ENCODE results near the gene AKT2. TPM values are rescaled to one million over a fixed set of nuclear protein-coding genes. Genes with fewer than 3 reads are reported as not detected.
"Not testable (repeated sequence)": the region's sequence is repeated elsewhere in the genome, so short reads cannot be mapped to it uniquely, and the experiment has no call there.

AKT2 gene
- total and polyA plus RNA-seq, 9 donors: 78.4 to 160 (median 112) TPM

DNA sequence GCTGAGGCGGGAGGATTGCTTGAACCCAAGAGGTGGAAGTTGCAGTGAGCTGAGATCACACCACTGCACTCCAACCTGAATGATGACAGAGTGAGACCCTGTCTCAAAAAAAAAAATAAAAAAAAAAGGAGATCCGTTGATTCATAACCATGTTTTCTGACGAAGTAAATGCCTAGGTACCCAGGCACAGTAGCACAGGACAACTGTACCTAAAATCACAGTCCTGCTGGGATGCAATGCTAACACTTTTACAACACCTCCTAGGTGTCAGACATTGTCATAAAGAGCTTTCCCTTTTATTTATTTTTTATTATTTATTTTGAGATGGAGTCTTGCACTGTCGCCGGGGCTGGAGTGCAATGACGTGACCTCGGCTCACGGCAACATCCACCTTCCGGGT is 64.5 kb downstream of the AKT2 start:
- peaks cover 2% of the 10 kb centered on the region for H3K4me1 ChIP-seq (ENCODE audit: insufficient read depth)
- TF ChIP-seq, protein P1, sequence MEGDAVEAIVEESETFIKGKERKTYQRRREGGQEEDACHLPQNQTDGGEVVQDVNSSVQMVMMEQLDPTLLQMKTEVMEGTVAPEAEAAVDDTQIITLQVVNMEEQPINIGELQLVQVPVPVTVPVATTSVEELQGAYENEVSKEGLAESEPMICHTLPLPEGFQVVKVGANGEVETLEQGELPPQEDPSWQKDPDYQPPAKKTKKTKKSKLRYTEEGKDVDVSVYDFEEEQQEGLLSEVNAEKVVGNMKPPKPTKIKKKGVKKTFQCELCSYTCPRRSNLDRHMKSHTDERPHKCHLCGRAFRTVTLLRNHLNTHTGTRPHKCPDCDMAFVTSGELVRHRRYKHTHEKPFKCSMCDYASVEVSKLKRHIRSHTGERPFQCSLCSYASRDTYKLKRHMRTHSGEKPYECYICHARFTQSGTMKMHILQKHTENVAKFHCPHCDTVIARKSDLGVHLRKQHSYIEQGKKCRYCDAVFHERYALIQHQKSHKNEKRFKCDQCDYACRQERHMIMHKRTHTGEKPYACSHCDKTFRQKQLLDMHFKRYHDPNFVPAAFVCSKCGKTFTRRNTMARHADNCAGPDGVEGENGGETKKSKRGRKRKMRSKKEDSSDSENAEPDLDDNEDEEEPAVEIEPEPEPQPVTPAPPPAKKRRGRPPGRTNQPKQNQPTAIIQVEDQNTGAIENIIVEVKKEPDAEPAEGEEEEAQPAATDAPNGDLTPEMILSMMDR (IDR thresholded peaks at IDR 0.05): no peak
- no peak for TF ChIP-seq EP300 (IDR thresholded peaks at IDR 0.05)
- TF ChIP-seq POLR2A (IDR thresholded peaks at IDR 0.05): no peak
- H3K4me3 ChIP-seq: no peak overlapping the region
- no peak for DNase-seq
- H3K27ac ChIP-seq: no peak overlapping the region
- H3K36me3 ChIP-seq: no peaks in the 10 kb centered on the region
- H3K9me3 ChIP-seq: no peaks in the 10 kb centered on the region
- intact Hi-C loops (cut with DNase I): no loop called here
- H3K27me3 ChIP-seq: peaks cover 5% of the 10 kb centered on the region
- 75 to 81% (median 79%) methylated on average over 9 of the region's 9 CpGs for WGBS, 3 donors

DNA sequence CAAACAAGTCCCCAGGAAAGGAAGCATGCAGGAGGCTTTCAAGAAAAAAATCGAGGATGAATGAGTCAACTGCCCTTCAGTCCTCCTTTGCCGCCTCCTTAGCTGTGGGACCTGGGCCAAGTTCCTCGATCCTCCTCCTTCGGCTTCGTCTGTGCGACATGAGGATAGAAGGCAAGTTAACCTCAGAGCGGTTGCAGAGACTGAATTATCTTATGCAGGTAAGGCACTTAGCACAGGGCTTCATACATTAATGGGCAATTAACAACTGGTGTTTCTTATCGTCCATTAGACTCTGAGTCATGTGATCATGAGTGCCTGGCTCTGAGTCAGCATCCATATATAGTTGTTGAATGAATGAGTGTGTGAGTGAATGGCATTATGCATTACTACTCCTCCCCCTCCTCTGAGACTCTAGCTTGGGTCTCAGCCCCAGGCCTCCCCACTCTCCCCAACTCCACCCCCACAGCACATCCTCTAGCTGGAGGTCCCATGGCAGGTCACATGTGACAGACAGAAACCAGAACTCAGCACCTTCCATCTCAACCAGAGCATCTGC is 65.3 kb downstream of the AKT2 start:
- Histone ChIP-seq H3K36me3 (no peaks in the 10 kb centered on the region), H3K4me3 (no peak overlapping the region), H3K27me3 (peaks cover 5% of the 10 kb centered on the region), H3K27ac (no peak overlapping the region), H3K4me1 (ENCODE audit: insufficient read depth) (no peaks in the 10 kb centered on the region), H3K9me3 (no peaks in the 10 kb centered on the region)
- 4 to 6% (median 5%) methylated on average over 8 of the region's 8 CpGs for WGBS, 3 donors
- TF ChIP-seq POLR2A (IDR thresholded peaks at IDR 0.05): no peak
- TF ChIP-seq, protein P1 (IDR thresholded peaks at IDR 0.05): no peak
- no peak for TF ChIP-seq EP300 (IDR thresholded peaks at IDR 0.05)
- intact Hi-C loops (cut with DNase I): loop anchor here in 3 of 4 donors (2.0 to 10.0 kb wide), 3 partner anchors 75 to 675 kb away; partner anchors contain the start of gene EID2 (in 1 of the 3)
- DNase-seq: no peak

DNA sequence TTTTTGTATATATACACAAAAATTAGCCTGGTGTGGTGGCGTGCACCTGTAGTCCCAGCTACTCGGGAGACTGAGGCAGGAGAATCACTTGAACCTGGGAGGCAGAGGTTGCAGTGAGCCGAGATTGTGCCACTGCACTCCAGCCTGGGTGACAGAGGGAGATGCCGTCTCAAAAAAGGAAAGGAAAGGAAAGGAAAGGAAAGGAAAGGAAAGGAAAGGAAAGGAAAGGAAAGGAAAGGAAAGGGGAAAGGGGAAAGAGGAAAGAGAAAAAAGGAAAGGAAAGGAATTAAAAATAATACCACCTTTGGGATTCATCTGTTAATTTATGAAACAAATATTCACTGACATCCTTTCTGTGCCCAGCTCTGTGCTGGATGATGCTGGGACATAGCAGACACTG is 66.1 kb downstream of the AKT2 start:
- 73 to 88% (median 74%) methylated on average over 4 of the region's 4 CpGs for WGBS, 3 donors
- H3K36me3 ChIP-seq; H3K4me1 ChIP-seq (ENCODE audit: insufficient read depth); H3K27me3 ChIP-seq; DNase-seq; H3K9me3 ChIP-seq; H3K27ac ChIP-seq; H3K4me3 ChIP-seq: not testable (repeated sequence)
- intact Hi-C loops (cut with DNase I): loop anchor here in 3 of 4 donors (2.0 to 10.0 kb wide), 3 partner anchors 74 to 674 kb away; partner anchors contain the start of gene EID2 (in 1 of the 3)

DNA sequence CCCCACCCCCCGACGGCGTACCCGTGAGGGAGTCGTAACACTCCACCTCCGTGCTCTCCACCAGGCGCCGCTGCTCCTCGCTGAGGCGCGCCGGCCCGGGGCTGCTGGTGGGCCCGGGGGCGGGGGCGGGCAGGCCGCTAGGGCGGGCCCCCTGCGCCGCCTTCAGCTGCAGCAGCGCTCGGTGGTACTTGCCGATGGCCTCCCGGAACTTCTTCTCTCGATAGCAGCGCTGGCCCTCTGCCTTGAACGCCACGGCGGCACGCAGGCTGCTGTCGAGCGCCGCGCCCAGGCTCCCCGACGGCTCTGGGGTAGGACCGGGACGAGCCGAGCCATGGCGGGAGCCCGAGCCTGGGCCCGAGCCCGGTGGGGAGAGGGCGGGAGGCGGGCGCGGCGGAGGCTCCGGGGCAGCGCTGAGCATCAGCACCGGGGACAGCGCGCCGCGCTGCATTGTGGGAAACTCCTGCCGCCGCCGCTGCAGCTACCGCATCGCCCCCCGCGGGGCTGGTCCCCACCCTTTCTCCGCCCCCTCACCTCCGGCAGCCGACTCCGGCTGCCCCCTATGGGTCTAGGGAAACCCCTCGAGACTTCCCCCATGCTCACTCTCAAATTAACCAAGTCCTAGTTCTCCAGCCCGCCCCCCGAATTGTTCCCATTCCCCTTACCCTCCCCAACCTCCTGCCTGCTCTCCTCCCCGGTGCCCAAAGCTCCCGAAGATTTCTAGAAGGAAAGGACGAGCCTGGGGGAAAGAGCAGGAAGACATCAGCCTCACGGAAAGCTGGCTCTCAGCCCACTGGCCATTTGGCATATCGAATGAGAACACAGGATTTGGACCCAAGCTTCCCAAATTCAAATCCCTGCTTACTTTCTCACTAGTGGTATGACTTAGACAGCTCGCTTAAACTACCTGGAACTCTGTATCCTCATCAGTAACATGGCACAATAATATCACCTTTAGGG is 66.9 kb downstream of the AKT2 start, which contains the start of gene TTC9B:
TTC9B (minus strand) TSS at position 451 of the 957 bp plus-strand sequence; CDS start at position 448, 3 bp downstream.
- no peak for DNase-seq
- intact Hi-C loops (cut with DNase I): loop anchor here in 3 of 4 donors (2.0 to 10.0 kb wide), 3 partner anchors 73 to 673 kb away; partner anchors contain the start of gene EID2 (in 1 of the 3)
- H3K27ac ChIP-seq: no peak within 1 kb of the TSS
- H3K4me1 ChIP-seq (ENCODE audit: insufficient read depth): no peaks in the 10 kb centered on the region
- no peak within 1 kb of the TSS for H3K4me3 ChIP-seq
- peaks cover 5% of the 10 kb centered on the region for H3K27me3 ChIP-seq
- WGBS, 3 donors: 1 to 3% (median 2%) methylated on average over 48 to 75 of the region's 75 CpGs
- H3K9me3 ChIP-seq: no peaks in the 10 kb centered on the region
- no peaks in the 10 kb centered on the region for H3K36me3 ChIP-seq
- TF ChIP-seq, protein P1 (IDR thresholded peaks at IDR 0.05): no peak
- TF ChIP-seq EP300 (IDR thresholded peaks at IDR 0.05) (no peak), POLR2A (IDR thresholded peaks at IDR 0.05) (no peak)

Measured in ovary (tissue), 9 donors.